HG02610 (cell line): ENCODE data around the gene DST.

Experiments used
- ATAC-seq: cut with Tn5 transposase; IDR thresholded peaks from one replicate; pipeline ENCODE4 v1.9.1; 2021; ENCODE audit warnings: mild to moderate bottlenecking, moderate library complexity; ENCODE audit not compliant: unreplicated experiment

Gene DST

DNA sequence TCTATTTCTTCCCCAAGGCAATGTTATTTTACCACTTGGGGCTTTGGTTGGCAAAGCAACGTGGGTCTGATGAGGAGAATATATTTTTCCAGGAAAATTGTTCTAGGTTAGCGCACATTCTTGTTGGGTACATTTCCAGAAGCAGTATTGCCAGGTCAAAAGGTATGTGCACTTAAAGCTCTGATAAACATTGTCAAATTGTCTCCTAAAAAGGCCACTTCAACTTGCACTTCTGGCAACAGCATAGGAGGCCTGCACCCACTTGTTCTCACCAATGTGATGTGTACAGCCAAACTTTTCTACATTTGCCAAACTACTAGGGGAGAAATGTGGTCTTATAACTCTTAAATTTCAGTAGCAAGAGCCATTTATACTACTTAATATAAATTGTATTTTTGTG is 197.8 kb downstream of the DST start:
- ATAC-seq: no peak

DNA sequence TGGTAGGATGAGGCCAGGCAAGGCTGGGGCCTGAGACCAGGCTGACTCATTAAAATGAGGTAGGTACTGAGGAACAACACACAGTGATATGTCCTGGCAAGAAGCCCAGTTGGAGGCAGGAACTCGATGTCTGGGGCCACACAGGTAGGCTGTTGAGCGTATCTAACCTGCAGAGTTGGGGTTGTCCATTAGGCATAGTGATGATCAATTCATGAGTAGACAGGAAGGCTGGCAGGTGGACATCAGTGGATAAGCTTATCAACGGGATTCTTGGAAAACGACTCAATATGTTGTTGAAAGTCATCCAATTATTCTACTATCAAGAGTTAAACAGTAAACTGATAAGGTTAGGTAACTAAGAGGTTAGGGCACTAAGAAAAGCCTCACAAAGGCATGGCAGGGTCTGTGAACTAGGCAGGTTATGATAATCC is 202.1 kb downstream of the DST start:
- no peak for ATAC-seq

DNA sequence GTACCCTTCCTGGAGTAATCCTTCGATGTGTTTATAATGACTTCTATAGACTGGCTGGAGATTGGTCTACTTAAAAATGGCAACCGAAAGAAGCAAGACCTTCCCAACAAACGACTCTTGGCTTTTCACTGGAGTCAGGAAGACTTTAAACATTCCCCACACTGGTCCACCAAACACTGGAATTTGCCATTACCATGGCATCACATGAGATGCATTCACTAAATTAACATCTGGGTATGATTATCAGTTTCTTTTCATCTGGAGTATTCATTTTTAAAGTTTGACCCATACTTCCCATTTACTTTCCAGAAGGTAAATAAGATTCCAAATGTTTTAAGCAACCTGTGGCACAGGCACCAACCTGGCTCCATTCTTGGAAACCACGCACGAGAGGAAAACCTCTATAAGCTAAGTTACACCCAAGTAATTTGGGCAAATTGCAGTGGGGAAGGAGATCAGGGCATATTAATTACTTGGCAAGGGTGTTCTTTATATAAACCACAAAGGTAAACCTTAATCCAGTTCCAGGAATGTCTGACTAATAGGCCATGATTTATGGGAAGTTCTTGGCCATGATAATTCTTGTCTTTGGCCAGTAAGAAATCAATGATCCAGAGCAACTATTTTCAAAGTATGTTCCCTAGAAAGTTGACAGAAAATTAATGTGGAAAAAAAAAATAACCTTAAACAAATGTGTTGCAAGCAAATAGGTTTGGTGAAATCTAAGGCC is 205.4 kb downstream of the DST start:
- ATAC-seq: no peak

DNA sequence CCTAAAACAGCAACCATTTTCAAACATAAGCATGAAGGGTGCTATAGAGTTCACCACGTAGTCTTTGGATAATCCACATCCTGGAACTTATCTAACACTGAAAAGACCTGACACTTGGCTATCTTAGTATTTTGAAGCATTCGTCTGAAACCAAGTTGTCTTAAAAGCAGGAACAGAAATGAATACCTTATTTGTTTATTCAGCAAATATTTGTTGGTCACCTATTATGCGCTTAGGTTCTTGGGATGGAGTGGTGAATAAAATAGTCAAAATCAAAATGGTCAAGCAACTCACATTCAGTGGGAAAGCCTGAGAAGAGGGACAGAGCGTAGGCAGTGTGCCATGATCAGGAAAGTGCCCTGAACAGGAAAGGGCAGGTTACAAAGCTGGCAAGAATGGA is 206.9 kb downstream of the DST start:
- ATAC-seq: no peak

DNA sequence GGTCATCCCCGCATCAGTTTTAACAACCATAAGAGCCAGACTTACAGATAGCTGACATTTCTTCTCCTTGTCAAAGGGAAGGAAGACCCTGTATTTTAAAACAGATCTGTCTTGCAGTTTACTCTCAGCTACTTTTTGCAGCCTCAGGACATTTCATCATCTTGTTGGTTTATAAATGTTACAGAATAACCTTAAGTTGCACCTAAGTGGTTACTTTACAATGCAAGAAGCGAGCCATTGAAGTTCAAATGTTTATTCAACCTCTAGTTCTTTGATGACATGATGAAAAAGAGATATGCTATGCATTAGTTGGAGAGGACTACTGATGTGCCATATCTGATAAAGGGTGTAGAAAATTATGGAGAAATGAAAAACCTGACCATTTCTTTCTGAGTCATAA is 207.4 kb downstream of the DST start:
- ATAC-seq: no peak

DNA sequence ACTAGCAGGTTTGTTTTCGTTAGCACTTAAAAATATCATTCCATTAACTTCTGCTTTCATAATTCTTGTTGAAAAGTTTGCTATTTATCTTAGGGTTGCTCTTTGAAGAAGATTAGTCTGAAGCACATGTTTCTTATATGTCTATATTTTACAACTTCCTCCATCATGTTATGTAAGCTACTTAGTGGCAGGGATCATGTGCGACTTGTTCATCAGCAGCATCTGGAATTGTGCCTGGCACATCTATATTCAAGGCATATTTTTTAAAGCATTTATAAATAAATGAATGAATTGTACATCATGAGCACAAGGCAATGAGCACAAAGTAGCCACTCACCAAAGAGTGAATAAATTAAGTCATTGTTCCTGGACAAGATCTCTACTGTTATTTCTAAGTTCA is 208.1 kb downstream of the DST start:
- ATAC-seq: no peak

DNA sequence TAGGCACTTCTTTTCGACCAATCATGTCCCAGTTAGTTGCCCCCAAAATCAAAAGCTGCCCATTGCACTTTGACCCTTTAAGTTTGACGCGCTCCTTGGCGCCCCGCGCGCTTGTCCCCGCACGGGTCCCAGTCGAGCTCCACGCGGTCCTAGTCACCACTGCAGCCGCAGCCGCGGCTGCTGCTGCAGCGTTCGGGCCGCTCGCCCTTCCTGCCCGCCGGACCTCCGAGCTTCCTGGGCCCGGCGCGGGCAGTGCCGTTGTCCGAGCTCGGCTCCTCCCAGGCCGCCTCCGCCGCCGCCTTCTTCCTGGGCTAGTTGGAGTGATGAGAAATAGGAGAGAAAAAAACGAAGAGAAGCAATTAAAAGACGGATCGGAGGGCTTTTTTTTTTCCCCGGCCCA is 209.6 kb downstream of the DST start:
- ATAC-seq: no peak

DNA sequence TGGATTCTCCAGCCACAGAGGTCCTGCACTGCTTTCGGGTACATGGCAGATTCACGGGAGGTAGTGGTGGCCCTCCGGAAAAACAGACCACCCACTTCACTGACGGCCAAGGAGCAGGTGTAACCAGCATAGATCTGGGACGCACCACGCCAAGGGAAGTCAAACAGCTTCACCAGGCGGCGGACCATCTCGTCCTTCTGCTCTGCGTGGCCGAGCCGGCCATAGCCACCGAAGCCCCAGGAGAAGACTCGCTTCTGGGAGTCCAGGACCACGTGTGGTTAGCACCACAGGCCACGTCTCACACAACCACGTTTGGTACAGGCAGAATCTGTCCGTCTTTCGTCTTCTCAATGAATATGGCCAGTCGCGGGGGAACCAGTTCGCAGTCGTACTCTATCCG is 210.5 kb downstream of the DST start:
- no peak for ATAC-seq

DNA sequence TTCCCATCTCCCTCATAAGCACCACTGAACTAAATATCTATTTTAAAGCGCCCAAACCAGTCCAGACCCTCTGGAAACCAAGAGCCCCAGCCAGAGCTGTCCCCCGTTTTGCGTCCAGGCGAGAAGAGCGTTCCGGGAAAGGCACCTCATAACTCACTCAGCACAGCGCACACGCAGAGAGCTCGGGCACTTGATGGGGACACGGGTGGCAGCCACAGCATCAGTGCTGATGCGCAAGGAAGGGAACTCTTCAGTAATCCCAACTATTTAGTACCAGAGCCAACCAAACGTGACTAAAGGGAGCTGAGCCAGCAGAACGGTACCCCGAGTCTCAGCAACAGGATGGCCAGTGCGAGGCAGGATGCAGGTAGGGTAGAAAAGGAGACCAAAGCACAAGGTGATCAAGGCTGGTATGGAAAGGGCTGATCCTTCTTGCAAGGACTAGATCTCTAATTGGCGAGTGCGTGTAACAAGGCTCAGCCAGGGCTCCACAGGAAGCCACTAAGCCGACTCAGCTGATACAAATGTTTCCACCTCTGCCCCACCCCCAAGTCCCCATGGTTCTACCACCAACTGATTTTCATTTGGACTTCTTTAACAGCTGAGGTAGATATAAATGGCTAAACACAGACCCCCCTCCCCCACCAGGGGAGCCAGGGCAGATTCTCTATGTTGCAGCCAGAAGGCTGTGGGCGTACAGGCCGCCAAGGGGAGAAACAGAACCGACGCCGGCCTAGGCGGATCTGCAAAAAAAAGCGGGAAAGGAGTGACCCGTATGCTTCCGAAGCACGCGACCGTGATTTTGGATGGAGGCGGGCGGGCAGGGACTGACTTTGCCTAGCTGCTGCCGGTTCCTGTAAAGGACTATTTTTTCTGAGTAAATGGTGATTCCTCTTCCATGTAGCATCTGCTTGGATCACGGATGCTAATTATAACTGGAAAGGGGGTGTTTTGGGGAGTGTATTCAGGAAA is 211.8 kb downstream of the DST start:
- ATAC-seq: no peak

DNA sequence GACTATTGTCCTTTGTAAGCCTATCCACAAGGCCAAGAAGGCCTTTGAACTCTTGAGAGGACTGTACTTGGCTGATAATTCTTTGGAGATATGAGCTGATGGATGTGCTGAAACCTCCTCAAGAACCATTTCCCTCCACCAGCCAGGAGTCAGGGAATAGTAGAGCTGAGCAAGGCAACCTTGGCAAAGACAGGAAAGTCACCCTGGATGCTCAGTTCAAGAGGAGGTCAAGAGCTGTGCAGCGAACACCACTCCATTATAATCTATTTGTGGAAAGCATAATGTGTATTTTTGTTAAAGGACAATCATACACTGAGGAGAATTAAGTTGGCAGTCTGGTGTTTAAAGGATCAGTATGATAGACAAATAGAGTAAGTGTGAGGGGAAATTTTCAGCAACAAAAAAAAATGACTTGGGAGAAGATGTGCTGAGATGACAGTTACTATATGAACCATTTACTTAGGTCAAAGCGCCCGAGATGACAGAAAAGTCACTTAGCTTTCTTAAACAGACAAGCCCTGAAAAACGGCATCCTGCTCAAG is 218.1 kb downstream of the DST start:
- no peak for ATAC-seq

DNA sequence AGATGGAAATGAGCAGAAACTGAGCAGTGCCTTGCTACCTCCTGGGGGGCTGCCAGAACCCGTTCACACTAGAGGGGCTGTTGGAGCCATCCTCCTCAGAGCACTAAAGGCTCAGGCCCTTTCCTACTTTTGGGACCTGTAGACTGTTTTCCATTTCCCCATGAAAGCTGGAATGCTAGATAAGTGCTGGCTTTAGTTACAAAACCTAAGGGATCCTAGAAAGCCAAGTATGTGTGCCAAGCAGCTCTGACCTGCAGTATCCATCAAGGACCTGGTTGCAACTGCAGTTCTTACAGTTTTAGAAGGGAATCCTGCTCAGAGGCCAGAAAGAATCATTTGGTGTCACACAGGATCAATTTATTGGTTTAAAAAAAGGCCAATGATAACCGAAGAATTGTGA is 218.6 kb downstream of the DST start:
- ATAC-seq: no peak

DNA sequence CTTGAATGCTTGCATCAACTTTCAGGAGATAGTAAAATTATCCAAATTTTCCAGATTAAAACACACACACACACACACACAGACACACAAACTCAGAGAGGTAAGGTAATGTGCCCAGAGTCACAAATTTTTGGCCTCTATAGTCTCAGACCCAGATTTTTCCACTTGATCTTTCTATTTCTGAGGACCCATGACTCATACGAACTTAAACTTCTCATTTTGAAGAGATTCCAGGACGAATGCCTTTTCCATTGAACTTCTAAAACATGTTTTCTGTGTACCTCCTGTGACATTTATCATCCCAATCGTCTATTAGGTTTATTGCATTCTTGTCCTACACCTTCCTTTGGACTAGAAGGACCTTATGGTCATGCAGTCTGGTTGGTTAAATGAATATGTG is 222.4 kb downstream of the DST start:
- no peak for ATAC-seq

DNA sequence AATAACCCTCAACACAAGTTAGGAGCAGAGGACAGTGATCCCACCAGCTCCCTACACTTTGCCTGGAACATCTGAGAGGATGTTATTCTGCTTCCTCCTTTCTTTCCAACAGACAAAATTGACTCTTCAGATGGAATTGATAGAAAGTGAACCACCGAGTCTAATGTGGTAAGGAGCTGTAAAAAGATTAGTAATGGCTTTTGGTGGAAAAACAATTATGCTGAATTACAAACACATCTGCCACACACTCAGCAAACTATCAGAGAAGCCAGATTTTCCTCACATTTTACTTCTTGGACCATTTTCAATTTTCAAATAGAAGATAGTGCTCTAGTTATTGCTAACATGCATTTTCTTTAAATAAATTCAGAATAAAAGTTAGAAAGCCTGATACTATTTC is 223.5 kb downstream of the DST start:
- no peak for ATAC-seq

DNA sequence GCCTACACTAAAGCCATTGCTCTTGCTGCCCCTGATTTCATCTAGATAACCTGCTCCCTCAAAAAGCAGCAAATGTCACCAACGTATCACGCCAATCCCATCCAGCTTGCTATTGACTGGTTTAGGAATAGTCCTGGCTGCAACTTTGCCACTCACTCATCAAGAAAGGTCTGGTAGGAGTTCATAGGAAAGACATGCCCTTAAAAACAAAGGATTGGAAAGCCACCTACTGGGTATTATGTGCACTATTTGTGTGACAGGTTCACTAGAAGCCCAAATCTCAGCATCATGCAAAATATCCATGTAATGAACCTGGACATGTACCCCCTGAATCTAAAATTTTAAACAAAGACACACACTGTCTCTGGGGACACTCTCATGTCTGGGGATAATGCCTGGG is 224.9 kb downstream of the DST start:
- no peak for ATAC-seq

DNA sequence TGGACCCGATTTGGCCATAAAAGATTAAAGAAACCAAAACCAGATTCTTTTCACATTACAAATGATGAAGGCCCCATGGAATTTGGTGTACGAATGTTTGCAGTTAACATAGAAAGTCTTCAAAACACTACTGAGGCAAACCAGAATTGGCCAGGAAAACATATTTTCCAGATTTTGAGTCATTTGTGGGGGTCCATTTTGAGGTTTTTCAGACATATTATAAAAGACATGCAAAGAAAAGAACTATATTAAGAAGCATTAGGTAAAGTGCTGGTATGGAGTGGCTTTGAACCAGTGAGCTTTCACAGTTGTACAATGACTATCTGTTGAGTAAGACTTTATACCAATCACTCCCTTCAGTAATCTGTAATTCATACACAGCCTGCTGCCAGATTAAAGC is 226.4 kb downstream of the DST start:
- ATAC-seq: no peak

DNA sequence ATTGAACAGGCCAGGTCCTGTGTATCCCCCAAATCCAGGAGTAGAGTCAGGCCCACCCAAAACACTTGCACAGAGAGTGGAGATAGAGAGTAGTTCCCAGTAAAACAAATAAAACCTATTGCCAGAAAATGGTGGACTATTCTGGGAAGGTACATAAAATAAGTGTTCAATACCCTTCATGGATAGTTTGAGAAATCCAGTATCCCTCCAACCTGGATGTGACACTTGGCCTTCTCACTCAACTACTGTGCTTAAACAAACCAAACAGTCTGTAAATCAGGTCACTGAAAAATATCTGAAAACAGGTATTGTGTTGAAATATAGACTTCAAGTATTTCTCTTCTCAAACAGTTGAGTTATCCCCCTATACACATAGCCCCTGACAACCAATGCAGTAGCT is 233.7 kb downstream of the DST start:
- no peak for ATAC-seq
